Thyroid gland (tissue), 4 donors: ENCODE measurements around the gene DLX2. TPM values are rescaled to one million over a fixed set of nuclear protein-coding genes. Genes with fewer than 3 reads are reported as not detected.

Source experiments
- DNase-seq, 2 donors: peaks; one replicate each; pipeline ENCODE4 v3.0.0-alpha.2; 2019
- H3K27ac ChIP-seq, 3 donors: fragments of 200-600 bp; sonication (generic); 1 replicate in 2 of 3; 2 replicates in 1 of 3; pipeline ENCODE4 v1.5.1; 2016 to 2019; ENCODE audit warnings: mild to moderate bottlenecking in 1 of 3, moderate library complexity in 1 of 3
- H3K27me3 ChIP-seq: fragments of 200-600 bp; sonication (generic); one replicate; pipeline ENCODE4 v1.5.1; 2019
- H3K36me3 ChIP-seq, 2 donors: fragments of 200-600 bp; sonication (generic); one replicate each; pipeline ENCODE4 v1.5.1; 2016 to 2019
- H3K4me1 ChIP-seq, 2 donors: fragments of 200-600 bp; sonication (generic); one replicate each; pipeline ENCODE4 v1.5.1; 2017 to 2019
- H3K4me3 ChIP-seq, 3 donors: fragments of 200-600 bp; sonication (generic); replicated peaks in 1 of 3; 1 replicate in 2 of 3; 2 replicates in 1 of 3; pipeline ENCODE4 v1.5.1; 2016; ENCODE audit warnings: mild to moderate bottlenecking in 1 of 3
- H3K9me3 ChIP-seq: fragments of 200-600 bp; sonication (generic); one replicate; pipeline ENCODE4 v1.5.1; 2017
- CTCF ChIP-seq, 6 experiments: fragments of 200-600 bp in 3 of 6; fragments of 450-650 bp in 3 of 6; sonication (generic) in 3 of 6; IDR thresholded peaks; one replicate each; pipeline ENCODE4 v1.5.1; 2016 to 2019; ENCODE audit warnings: antibody characterized with exemption in 6 of 6, mild to moderate bottlenecking in 2 of 6, inconsistent platforms in 1 of 6, moderate library complexity in 1 of 6
- POLR2A ChIP-seq, 2 donors: fragments of 450-650 bp; IDR thresholded peaks; one replicate each; pipeline ENCODE4 v1.6.1; 2017; ENCODE audit warnings: antibody characterized with exemption in 2 of 2, mild to moderate bottlenecking in 2 of 2, moderate library complexity in 1 of 2
- whole genome bisulfite sequencing, 2 donors: methylation state at CpG; one replicate each; pipeline ENCODE4 v1.1.5; 2017; 5-methylcytosine and 5-hydroxymethylcytosine counted together
- intact Hi-C: fragments of 100-400 bp; cut with DNase I; formaldehyde crosslinking; loops from one replicate; pipeline ENCODE4 v1.15.1; 2023
- total RNA-seq, 4 donors: library from RNA; depleted of rRNA; stranded (reverse); fragments of >200 nt; gene quantifications; one replicate each; pipeline ENCODE4 v1.2.3, GENCODE V29; 2016

DLX2 gene
- total RNA-seq, 4 donors from 2014 or later, result 0.25 to 0.78 (median 0.40) TPM; not detected in 1

GRCh38 chr2:172137109-172137508 is 34.4 kb upstream of the DLX2 start:
- intact Hi-C loops, result no loop called here
- Histone ChIP-seq H3K4me3 (no peak overlapping the region), H3K27ac (no peak overlapping the region), H3K9me3 (no peaks in the 10 kb centered on the region), H3K36me3 (no peaks in the 10 kb centered on the region), H3K27me3 (no peaks in the 10 kb centered on the region), H3K4me1 (no peaks in the 10 kb centered on the region)
- no peak for TF ChIP-seq CTCF (IDR thresholded peaks at IDR 0.05)
- 67 to 84% methylated on average over 2 of the region's 2 CpGs for WGBS, 2 donors
- DNase-seq, result no peak

GRCh38 chr2:172135446-172135845 is 32.7 kb upstream of the DLX2 start:
- no peaks in the 10 kb centered on the region for H3K9me3 ChIP-seq
- H3K27me3 ChIP-seq, result no peaks in the 10 kb centered on the region
- DNase-seq, result no peak
- no peak overlapping the region for H3K4me3 ChIP-seq
- no peaks in the 10 kb centered on the region for H3K4me1 ChIP-seq
- no peak overlapping the region for H3K27ac ChIP-seq
- no peak for TF ChIP-seq CTCF (IDR thresholded peaks at IDR 0.05)
- no peak for TF ChIP-seq POLR2A (IDR thresholded peaks at IDR 0.05)
- WGBS, 2 donors, result 84% methylated on average over 4 of the region's 4 CpGs
- H3K36me3 ChIP-seq, result no peaks in the 10 kb centered on the region
- intact Hi-C loops, result no loop called here

GRCh38 chr2:172134270-172134669 is 31.6 kb upstream of the DLX2 start:
- no peak for DNase-seq
- Histone ChIP-seq H3K27me3 (no peaks in the 10 kb centered on the region), H3K27ac (no peak overlapping the region), H3K36me3 (no peaks in the 10 kb centered on the region), H3K4me1 (no peaks in the 10 kb centered on the region), H3K9me3 (no peaks in the 10 kb centered on the region), H3K4me3 (no peak overlapping the region)
- intact Hi-C loops, result no loop called here
- 73 to 90% methylated on average over 3 of the region's 3 CpGs for WGBS, 2 donors
- TF ChIP-seq POLR2A (IDR thresholded peaks at IDR 0.05), result no peak
- TF ChIP-seq CTCF (IDR thresholded peaks at IDR 0.05), result no peak

- 73 to 78% methylated on average over 5 of the region's 5 CpGs for WGBS, 2 donors
- Histone ChIP-seq H3K36me3 (no peaks in the 10 kb centered on the region), H3K4me1 (no peaks in the 10 kb centered on the region), H3K27ac (no peak overlapping the region), H3K27me3 (no peaks in the 10 kb centered on the region), H3K9me3 (no peaks in the 10 kb centered on the region), H3K4me3 (no peak overlapping the region)
- DNase-seq, result no peak
- intact Hi-C loops, result no loop called here
- TF ChIP-seq CTCF (IDR thresholded peaks at IDR 0.05), result no peak
- TF ChIP-seq POLR2A (IDR thresholded peaks at IDR 0.05), result no peak
These were observed 29.2 kb upstream of the DLX2 start for GRCh38 chr2:172131713-172132555.

GRCh38 chr2:172129404-172129803 is 26.7 kb upstream of the DLX2 start:
- no peak for DNase-seq
- no peak overlapping the region for H3K27ac ChIP-seq
- no peaks in the 10 kb centered on the region for H3K9me3 ChIP-seq
- H3K4me3 ChIP-seq, result no peak overlapping the region
- H3K4me1 ChIP-seq, result no peaks in the 10 kb centered on the region
- no peaks in the 10 kb centered on the region for H3K27me3 ChIP-seq
- intact Hi-C loops, result no loop called here
- no peaks in the 10 kb centered on the region for H3K36me3 ChIP-seq
- no peak for TF ChIP-seq CTCF (IDR thresholded peaks at IDR 0.05)
- no peak for TF ChIP-seq POLR2A (IDR thresholded peaks at IDR 0.05)
